DOHH2 (cell line): ENCODE measurements around the gene NCKAP5.

Source experiments
- H3F3A ChIP-seq: fragments of 200-600 bp; sonication (generic), shearing (Covaris generic); 2 replicates; pipeline ENCODE4 v1.6.0; 2016; ENCODE audit warnings: antibody characterized with exemption, mild to moderate bottlenecking; ENCODE audit not compliant: control insufficient read depth, insufficient read depth
- H3K27ac ChIP-seq: fragments of 200-600 bp; sonication (generic); 2 replicates; pipeline ENCODE4 v1.5.1; 2014; ENCODE audit warnings: low read depth, mild to moderate bottlenecking, low read length, moderate library complexity
- H3K27me3 ChIP-seq: fragments of 200-600 bp; sonication (generic); 2 replicates; pipeline ENCODE4 v1.6.1; 2014; ENCODE audit warnings: mild to moderate bottlenecking, low read length, mixed read lengths; ENCODE audit not compliant: control insufficient read depth
- H3K36me3 ChIP-seq: fragments of 200-600 bp; sonication (generic); 2 replicates; pipeline ENCODE4 v1.6.1; 2014; ENCODE audit warnings: mild to moderate bottlenecking, low read length, moderate library complexity, mixed read lengths; ENCODE audit not compliant: control insufficient read depth
- H3K4me1 ChIP-seq: fragments of 200-600 bp; sonication (generic); 2 replicates; pipeline ENCODE4 v1.6.1; 2014; ENCODE audit warnings: mild to moderate bottlenecking, low read length, mixed read lengths; ENCODE audit not compliant: control insufficient read depth
- H3K4me2 ChIP-seq: fragments of 200-600 bp; sonication (generic); 2 replicates; pipeline ENCODE4 v1.6.0; 2014; ENCODE audit warnings: mild to moderate bottlenecking, low read length, moderate library complexity
- H3K4me3 ChIP-seq: fragments of 200-600 bp; sonication (generic); 2 replicates; pipeline ENCODE4 v1.5.1; 2014; ENCODE audit warnings: mild to moderate bottlenecking, low read length, mixed read lengths
- H3K79me2 ChIP-seq: fragments of 200-600 bp; sonication (generic); 2 replicates; pipeline ENCODE4 v1.6.1; 2014; ENCODE audit warnings: mild to moderate bottlenecking, low read length, mixed read lengths; ENCODE audit not compliant: control insufficient read depth
- H3K9me2 ChIP-seq: fragments of 200-600 bp; sonication (generic); replicated peaks from 2 replicates; pipeline ENCODE4 v1.6.1; 2014; ENCODE audit warnings: mild to moderate bottlenecking, low read length, mixed read lengths; ENCODE audit not compliant: control insufficient read depth
- H3K9me3 ChIP-seq: fragments of 200-600 bp; sonication (generic); 2 replicates; pipeline ENCODE4 v1.6.1; 2014; ENCODE audit warnings: antibody characterized with exemption, low read length, mixed read lengths; ENCODE audit not compliant: control insufficient read depth, insufficient read depth
- H4K20me1 ChIP-seq: fragments of 200-600 bp; sonication (generic); 2 replicates; pipeline ENCODE4 v1.6.0; 2014; ENCODE audit warnings: low read depth, mild to moderate bottlenecking, antibody characterized with exemption, low read length, moderate library complexity; ENCODE audit not compliant: control insufficient read depth, insufficient read depth
- CTCF ChIP-seq: fragments of 200-600 bp; sonication (generic); IDR thresholded peaks from one replicate; pipeline ENCODE4 v1.5.1; 2014; ENCODE audit warnings: antibody characterized with exemption, mild to moderate bottlenecking, low read depth, low read length; ENCODE audit not compliant: poor library complexity, severe bottlenecking
- EZH2phosphoT487 ChIP-seq: fragments of 200-600 bp; sonication (generic); IDR thresholded peaks from 2 replicates; pipeline ENCODE4 v1.6.1; 2017; ENCODE audit warnings: borderline replicate concordance, mild to moderate bottlenecking, antibody characterized with exemption, low read length, moderate library complexity, mixed read lengths

NCKAP5 gene

GRCh38 chr2:132641819-132642218, 926.4 kb downstream of the NCKAP5 start:
- no peak overlapping the region for H3K4me2 ChIP-seq
- H3K9me2 ChIP-seq = no peaks in the 10 kb centered on the region
- H3K9me3 ChIP-seq = no peaks in the 10 kb centered on the region
- H3K79me2 ChIP-seq = no peaks in the 10 kb centered on the region
- no peaks in the 10 kb centered on the region for H3K27me3 ChIP-seq
- H4K20me1 ChIP-seq = no peaks in the 10 kb centered on the region
- no peak overlapping the region for H3K4me3 ChIP-seq
- H3F3A ChIP-seq = no peaks in the 10 kb centered on the region
- no peak overlapping the region for H3K27ac ChIP-seq
- 0 out of 2 replicates have a peak, but pooled peaks cover 3% of the 10 kb centered on the region for H3K4me1 ChIP-seq
- TF ChIP-seq EZH2phosphoT487 (no peak), CTCF (no peak)
- H3K36me3 ChIP-seq = no peaks in the 10 kb centered on the region

GRCh38 chr2:132640116-132640515, 928.1 kb downstream of the NCKAP5 start:
- no peaks in the 10 kb centered on the region for H4K20me1 ChIP-seq
- H3K79me2 ChIP-seq = no peaks in the 10 kb centered on the region
- H3K4me2 ChIP-seq = no peak overlapping the region
- H3K27ac ChIP-seq = no peak overlapping the region
- no peaks in the 10 kb centered on the region for H3K36me3 ChIP-seq
- H3K9me2 ChIP-seq = no peaks in the 10 kb centered on the region
- H3K4me3 ChIP-seq = no peak overlapping the region
- H3F3A ChIP-seq = no peaks in the 10 kb centered on the region
- H3K27me3 ChIP-seq = no peaks in the 10 kb centered on the region
- H3K9me3 ChIP-seq = no peaks in the 10 kb centered on the region
- no peaks in the 10 kb centered on the region for H3K4me1 ChIP-seq
- TF ChIP-seq CTCF = no peak
- TF ChIP-seq EZH2phosphoT487 = no peak

- Histone ChIP-seq H3K27me3 (no peaks in the 10 kb centered on the region), H3K4me1 (no peaks in the 10 kb centered on the region), H3K9me3 (no peaks in the 10 kb centered on the region), H3K4me2 (no peak overlapping the region), H3K27ac (no peak overlapping the region), H3K4me3 (no peak overlapping the region), H3K36me3 (no peaks in the 10 kb centered on the region), H4K20me1 (no peaks in the 10 kb centered on the region), H3K9me2 (no peaks in the 10 kb centered on the region), H3K79me2 (no peaks in the 10 kb centered on the region), H3F3A (no peaks in the 10 kb centered on the region)
- no peak for TF ChIP-seq EZH2phosphoT487
- TF ChIP-seq CTCF = no peak
Observed at GRCh38 chr2:132638313-132639040, 929.8 kb downstream of the NCKAP5 start.
